ENCODE results near the gene CREB1.
"Not testable (repeated sequence)": the region's sequence is repeated elsewhere in the genome, so short reads cannot be mapped to it uniquely, and the experiment has no call there.

Gene CREB1

GRCh38 chr2:207492461-207492860 lies 37.3 kb upstream of the CREB1 start:
- no peak for TF ChIP-seq CTCF (IDR thresholded peaks at IDR 0.05; ENCODE audit: low read depth, low read length, missing control alignments)
- DNase-seq (ENCODE audit: low read depth): no peak
- H3K4me3 ChIP-seq (ENCODE audit: low read depth, low read length): no peak overlapping the region

GRCh38 chr2:207494137-207494536 lies 35.6 kb upstream of the CREB1 start:
- DNase-seq (ENCODE audit: low read depth): no peak
- TF ChIP-seq CTCF (IDR thresholded peaks at IDR 0.05; ENCODE audit: low read depth, low read length, missing control alignments): no peak
- H3K4me3 ChIP-seq (ENCODE audit: low read depth, low read length): no peak overlapping the region

- not testable (repeated sequence) for H3K4me3 ChIP-seq (ENCODE audit: low read depth, low read length); DNase-seq (ENCODE audit: low read depth)
These were observed 32.8 kb upstream of the CREB1 start for GRCh38 chr2:207496936-207497335.

- DNase-seq (ENCODE audit: low read depth): no peak
- no peak for TF ChIP-seq CTCF (IDR thresholded peaks at IDR 0.05; ENCODE audit: low read depth, low read length, missing control alignments)
- no peak overlapping the region for H3K4me3 ChIP-seq (ENCODE audit: low read depth, low read length)
These were observed 32.2 kb upstream of the CREB1 start for GRCh38 chr2:207497596-207497995.

- TF ChIP-seq CTCF (IDR thresholded peaks at IDR 0.05; ENCODE audit: low read depth, low read length, missing control alignments): no peak
- no peak for DNase-seq (ENCODE audit: low read depth)
- H3K4me3 ChIP-seq (ENCODE audit: low read depth, low read length): no peak overlapping the region
These were observed 31.3 kb upstream of the CREB1 start for GRCh38 chr2:207498427-207498826.

GRCh38 chr2:207499114-207499513 lies 30.6 kb upstream of the CREB1 start:
- DNase-seq (ENCODE audit: low read depth): no peak

GRCh38 chr2:207501802-207502576 lies 27.8 kb upstream of the CREB1 start:
- H3K4me3 ChIP-seq (ENCODE audit: low read depth, low read length): no peak overlapping the region
- no peak for TF ChIP-seq CTCF (IDR thresholded peaks at IDR 0.05; ENCODE audit: low read depth, low read length, missing control alignments)

More at GRCh38 chr2:207499114-207499513, 30.6 kb upstream of the CREB1 start:
- no peak for TF ChIP-seq CTCF (IDR thresholded peaks at IDR 0.05; ENCODE audit: low read depth, low read length, missing control alignments)
- no peak overlapping the region for H3K4me3 ChIP-seq (ENCODE audit: low read depth, low read length)

More at GRCh38 chr2:207501802-207502576, 27.8 kb upstream of the CREB1 start:
- DNase-seq (ENCODE audit: low read depth): no peak

Measured in GM12864 (cell line).